HT1080 (cell line): ENCODE results near the gene CHST11. TPM values are rescaled to one million over a fixed set of nuclear protein-coding genes. Genes with fewer than 3 reads are reported as not detected.

Experiments used
- DNase-seq: peaks from one replicate; pipeline ENCODE4 v3.0.0-alpha.2; 2015; ENCODE audit warnings: low read depth
- total RNA-seq: library from RNA; depleted of rRNA; stranded (reverse); fragments of >200 nt; shearing (Covaris generic); gene quantifications from 2 replicates; pipeline ENCODE4 v1.2.3, GENCODE V29; 2014

The CHST11 gene
- total RNA-seq, 1 experiment from 2014 or later = 54.3 TPM

DNA sequence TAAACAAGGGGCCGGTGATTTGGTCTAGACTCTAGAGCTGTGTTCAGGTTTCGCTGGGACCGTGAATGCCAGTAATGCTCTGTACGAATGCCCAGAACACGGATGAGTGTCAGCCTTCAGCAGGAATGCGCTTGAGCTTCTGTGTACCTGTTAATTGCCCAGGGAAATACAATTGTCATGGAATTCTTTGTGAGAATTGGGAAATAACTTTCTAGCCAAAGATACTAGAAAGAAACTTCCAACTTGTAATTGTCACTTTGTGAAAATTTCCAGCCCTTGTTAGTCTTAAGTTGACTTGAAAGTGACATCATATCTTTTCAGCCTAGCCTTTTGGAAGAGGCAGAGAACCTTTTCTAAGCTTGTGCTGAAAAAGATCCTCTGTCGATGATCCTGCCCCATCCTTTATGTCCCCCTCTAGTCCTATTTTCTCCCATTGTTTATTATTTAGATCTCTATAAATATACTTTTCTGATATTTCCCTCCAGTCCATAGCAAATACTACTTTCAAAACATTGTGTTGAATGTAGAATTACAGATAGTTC is 2.7 kb downstream of the CHST11 start:
- no peak for DNase-seq

DNA sequence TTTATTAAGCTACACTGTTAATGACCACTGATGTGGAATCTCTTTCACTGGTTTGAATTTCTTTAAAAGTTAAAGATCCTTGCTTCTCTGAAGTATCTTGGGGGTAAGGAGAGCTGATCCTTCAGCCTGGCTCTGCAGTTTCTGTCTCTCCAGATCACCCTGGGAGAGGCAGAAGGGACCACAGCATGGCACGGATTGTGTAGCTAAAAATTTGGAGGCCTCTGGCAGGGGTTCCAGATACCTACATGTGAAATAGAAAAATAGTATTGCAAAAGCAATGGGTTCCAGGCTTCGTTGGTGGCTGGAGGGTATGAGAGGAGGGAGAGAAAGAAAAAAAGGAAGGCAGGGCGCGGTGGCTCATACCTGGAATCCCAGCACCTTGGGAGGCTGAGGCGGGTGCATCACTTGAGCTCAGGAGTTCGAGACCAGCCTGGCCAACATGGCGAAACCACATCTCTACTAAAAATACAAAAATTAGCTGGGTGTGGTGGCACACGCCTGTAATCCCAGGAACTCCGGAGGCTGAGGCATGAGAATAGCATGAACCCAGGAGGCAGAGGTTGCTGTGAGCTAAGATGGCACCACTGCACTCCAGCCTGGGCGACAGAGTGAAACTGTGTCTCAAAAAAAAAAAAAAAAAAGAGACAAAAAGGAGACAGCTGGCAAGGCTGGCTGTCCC is 3.4 kb downstream of the CHST11 start:
- no peak for DNase-seq

DNA sequence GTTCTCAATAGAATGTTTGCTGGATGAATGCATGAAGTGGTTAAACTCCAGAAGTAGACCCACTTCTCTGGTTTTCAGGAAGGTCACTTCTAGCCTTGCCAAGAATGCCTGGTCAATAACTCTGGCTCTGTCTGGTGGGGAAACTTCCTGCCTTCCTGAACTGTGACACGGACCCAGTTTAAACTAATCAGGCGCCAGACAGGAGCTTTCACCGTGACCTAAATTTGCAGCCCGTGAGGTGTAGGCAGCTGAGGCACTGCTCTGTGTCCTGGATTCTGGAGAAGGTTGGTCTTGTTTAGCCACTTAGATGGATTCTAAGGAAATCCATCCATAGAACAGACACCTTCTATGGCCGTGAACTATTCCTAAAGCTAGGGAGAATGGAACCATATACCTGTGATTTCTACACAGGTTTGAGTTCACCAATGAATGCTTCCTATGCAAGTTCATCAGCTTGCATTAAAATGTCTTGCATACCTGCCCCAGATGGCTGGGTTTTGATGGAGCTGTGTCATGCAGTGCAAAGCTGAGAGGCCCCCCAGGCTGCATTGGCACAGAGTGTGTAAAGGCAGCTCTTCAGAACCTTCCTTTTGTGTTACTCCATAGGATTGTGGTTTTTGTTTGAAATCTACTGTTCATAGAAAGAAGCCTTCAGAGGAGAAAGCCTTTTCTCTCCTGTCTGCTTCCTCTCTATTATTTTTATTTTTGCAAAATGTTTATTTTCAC is 4.4 kb downstream of the CHST11 start:
- DNase-seq = no peak

DNA sequence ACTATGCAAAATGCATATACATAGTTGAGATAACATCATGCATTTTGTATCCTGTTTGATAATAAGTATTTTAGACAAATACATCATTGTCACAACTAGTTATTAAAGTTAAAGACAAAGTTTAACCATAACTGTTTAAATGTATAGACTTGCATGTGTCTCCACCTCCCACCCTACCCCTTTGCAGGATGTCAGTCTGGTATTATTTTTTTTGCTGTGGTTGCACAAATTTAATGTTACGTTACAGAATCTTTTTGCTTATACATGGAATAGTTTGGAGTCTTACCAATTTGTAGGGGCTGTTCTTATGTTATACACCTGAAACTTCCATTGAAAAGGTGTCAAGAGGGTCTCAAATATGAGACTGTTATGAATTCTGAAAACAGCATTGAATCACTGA is 5.6 kb downstream of the CHST11 start:
- DNase-seq = no peak

DNA sequence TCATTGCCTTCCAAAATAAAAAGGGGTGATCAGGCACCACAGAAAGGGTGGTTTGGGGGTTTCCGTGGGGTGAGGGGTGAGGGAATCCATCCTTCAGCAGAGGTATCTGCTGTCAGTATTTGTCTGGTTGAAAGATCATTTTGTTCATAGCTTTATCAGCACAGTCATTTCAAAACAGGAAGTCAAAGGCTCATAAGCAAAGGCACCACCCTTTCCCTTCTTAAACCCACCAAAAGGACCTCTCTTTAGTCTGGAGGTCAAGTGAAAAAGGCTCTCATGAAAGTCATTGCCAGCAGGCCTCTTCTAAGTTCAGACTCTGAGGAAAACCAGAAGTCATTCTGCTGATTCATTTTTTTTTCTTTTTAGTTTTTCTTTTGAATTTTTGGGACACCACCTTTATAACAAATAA is 6.2 kb downstream of the CHST11 start:
- DNase-seq = peak; percentile 30

DNA sequence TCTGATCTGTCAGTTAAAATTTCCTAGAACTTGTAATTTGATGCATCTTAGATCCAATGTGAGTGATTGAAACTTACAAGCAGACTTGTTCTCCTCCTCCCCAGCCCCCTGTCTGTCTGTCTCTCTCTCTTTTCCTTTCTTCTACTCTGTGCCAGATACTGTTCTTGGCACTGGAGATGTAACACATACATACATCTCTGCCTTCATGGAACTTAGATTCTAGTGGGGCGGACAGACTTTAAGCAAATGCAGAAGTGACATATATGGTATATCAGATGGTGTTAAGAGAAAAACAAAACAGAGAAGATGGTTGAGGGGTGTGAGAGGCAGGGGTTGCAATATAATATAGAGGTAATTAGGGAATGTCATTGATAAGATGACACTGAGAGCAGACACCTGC is 6.6 kb downstream of the CHST11 start:
- no peak for DNase-seq

DNA sequence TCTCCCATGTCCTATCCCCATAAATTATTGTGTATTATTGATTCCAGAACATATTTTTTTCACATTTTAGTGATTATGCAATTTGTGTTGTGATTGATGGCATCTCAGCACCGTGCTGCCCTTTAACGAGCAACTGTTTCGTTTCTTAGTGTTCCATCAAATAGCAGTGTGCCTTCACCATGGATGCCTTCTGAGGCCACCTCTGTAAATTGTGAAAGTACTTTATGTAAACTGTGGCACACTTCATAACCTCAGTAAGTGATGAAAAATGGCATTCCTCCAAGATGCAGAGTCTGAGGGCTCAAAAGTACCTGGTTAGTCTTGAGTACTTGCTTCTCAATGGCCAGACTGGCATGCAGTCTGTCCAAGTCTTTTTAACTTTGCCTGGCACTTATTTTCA is 8.2 kb downstream of the CHST11 start:
- DNase-seq = no peak

DNA sequence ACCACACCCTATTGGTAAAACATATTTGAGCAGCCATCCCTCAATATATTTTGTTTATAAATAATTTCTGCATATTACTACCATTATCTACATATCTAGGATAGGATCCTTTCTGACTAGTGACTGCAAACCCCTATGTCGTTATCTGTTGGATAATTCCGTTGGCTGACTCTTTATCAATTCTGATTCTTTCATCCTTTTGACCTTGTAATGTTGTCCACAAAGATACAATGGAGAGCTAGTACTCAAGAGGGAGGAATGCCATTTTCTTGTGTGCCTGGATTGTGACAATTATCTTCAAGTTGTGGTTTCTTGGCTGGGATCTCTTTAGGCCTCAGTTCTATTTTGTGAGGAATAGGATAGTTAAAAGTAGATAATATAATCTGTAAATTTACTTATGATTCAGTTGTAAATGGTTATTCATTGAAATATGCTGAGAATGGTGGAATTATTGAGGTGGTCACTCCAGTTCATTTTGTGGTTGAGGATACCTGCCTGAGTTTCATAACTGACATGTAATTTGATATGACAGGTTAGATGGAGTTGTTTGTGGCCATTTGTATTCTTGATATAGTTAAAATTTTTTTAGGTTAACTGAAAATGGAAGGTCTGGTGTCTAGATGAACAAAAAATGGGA is 10.1 kb downstream of the CHST11 start:
- no peak for DNase-seq

DNA sequence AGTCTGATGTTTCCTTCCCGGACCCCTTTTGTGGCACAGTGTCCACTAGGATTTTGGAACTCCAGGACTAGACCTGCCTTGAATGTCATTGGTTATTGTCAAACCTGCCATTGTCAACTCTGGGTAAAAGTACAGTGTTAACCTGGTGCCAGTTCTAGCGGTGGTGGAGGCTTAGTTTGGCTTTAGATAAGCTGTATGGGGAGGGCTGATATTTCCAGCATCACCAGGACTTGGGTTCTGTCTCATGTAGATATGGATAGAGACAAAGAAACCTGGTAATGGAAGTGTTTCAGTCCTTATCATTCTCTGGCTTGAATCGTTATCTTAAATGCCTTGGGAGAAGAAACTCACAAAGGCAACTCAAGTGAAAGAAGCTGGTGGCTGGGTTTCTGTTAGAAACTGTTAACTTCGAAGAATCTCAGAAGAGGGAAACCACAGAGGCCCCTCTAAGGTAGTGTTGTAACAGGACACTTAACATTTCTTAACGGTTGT is 10.6 kb downstream of the CHST11 start:
- DNase-seq = no peak

DNA sequence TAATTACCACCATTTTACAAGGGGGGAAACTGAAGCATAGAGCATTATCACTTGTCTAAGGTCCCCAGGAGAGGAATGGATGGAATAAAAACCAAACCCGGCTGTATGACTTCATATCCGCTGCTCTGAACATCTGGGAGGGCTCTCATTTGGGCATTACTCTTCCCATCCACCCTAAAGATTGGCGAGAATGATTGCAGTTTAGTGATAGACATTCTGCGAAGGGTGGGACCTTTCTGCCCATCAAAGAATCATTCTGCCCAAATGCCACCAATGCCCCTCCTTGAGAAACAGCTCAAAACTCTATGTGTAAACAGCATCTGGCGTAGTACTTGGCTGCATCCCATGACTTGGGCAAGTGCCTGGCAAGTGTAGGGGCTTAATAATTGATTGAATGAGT is 11.6 kb downstream of the CHST11 start:
- no peak for DNase-seq

DNA sequence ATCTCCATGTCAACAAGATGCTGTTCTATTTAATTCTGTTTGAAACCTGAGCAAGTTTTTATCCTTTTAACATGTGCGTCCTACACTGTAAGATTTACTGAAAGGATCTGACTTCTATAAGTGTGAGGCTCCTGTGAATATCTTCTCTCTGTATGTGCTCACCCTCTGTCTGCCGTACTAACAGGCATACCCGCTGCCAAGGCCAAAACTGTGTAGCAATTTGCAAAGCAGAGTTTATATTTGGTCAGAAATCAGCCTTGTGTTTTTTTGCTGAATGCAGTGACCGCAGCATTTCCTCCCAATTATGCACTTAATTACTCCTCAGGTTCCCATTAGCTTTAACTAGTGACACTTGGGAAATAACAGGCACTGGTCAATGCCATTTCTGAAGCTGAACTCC is 12.3 kb downstream of the CHST11 start:
- DNase-seq = no peak

DNA sequence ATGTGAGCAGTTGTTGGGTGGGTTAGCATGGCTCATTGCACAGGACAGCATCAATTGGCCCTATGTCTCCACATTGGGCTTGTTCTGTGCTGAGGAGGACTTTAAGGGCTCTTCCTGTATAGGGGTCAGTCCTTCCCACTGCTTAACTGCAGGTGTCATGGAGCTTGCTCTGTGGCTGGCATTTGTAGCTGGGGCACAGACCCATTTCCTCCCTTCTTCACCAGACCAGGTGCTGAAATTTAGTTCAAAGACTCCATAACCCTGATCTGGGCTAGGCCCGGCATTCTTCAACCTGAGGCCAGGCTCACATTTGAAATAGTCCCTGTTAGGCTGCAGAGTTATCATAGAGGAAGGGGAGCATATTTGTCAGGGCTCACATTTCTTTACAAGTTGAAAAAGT is 12.8 kb downstream of the CHST11 start:
- no peak for DNase-seq

DNA sequence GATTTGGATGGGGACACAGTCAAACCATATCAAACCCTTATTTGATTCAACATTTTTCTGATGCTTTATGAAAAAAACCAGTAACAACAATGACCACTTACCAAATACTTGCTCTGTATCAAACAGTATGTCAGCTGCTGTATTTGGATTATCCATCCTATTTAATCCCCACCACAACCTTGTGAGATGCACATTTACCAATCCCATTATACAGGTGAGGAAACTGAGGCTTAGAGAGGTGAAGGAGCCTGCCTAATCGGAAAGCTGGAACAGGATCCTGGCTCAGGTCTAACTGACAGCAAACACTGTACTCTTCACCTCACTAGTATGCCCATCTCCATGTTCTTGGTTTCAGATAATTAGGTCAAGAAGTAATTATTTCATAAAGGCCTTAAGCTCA is 13.8 kb downstream of the CHST11 start:
- DNase-seq = no peak

DNA sequence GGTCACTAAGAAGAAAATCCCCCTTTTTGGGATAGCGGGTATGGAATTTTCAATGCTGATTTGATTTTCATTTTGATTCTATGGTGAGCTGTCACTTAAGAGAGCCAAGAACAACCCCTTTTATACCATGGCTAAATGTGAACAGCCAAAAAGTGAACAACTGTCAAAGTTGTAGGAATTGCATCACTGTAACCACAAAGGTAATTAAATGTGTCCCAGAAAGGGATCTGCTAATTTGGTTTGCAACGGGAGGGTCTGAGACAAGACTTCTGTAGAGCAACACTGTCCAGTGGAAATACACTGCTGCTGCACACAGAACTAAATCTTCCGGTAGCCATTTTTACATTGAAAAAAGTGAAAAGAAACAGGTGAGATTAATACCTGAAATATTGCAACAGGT is 14.6 kb downstream of the CHST11 start:
- DNase-seq = no peak

DNA sequence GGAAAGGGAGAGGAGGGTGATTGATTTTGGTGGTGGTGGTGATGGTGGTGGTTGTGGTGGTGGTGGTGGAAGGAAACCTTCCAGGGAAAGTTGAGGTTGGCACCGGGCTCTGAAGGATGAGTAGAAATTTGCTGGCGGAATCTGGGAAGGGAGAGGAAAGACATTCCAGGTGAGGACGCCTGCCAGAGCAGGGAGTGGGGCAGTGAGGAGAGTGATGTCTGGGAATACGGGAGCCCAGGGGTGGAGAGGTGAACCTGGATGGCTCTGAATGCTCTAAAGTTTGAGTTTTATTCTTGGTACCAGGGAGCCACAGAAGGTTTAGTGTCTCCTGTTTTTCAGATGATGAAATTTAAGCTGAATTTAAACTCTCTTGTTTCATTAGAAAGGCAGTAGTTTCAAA is 16.0 kb downstream of the CHST11 start:
- no peak for DNase-seq

DNA sequence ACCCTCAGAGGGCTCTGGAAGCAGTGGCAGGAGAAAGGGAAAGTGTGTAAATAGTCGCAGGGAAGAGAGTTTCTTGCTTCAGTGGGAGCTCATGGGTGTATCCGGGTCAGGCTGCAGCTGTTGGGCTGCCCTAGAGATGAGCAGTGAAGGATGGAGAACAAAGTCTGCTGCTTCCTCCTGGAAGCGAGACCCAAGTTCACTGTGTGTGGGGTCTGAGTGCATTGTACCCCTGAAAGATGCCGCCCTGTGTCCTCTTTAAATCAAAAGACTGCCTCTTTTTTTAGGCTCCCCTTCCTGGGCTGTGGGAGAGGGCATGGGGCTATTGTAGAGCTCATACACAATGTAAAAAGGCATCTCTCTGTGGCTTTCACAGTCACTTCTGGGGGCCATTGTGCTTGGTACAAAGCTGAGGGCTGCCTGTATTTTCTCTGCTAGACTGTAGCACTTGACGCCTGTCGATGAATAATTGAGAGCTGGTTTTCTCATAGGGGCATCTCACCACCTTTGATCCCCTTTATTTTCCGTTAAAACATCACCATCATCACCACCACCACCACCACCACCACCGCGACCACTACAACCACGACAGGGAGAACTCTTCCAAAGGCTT is 16.7 kb downstream of the CHST11 start:
- no peak for DNase-seq

DNA sequence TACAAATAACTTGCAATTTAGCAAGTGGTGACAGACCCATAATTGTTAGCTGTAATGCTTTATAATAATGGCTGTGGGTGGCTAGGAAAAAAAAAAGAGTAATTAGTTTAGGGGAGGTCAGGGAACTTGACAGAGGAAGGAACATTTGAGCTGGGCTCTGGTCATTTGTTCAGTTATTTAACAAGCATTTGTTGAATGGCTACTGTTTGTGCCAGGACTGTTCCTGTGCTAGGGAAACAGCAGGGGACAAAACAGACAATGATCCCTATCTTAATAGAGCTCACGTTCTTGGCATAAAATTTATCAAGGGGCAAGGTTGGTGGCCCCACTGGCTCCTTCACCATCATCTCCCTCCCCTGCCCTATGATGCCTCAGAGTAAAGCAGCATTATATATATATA is 18.5 kb downstream of the CHST11 start:
- no peak for DNase-seq

DNA sequence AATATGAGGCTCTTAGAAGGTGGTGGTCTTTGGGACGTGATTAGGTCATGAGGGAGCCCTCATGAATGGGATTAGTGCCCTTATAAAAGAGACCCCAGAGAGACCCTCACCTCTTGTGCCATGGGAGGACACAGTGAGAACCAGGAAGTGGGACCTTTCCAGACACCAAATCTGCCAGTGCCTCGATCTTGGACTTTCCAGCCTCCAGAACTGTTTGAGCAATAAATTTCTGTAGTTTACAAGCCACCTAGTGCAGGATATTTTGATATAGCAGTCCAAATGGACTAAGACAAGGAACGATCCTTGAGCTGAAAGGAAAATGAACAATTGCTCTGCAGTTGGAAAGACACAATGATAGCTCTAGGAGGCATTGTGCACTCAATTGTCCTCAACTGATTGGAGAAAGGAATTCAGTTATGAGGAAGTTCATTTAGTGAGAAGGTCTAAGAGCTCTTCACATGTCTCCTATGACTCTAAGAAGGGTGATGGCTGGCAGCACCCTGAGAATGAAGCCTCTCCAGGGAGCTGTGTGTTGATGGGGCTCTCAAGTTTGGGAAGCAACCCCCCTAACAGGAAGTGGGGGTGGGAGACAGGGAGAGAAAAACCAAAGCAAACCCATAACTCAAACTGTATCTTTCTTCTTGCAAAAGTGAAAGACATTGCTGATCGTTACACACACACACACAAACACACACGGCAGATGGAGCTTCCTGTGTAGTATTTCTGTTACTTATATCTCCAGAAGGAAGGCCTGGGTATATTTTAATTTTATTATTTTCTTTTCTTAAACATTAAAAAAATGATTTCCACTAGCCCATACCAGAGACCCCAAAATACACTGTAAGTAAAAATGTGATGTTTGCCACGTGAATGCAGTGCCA is 21.0 kb downstream of the CHST11 start:
- no peak for DNase-seq

DNA sequence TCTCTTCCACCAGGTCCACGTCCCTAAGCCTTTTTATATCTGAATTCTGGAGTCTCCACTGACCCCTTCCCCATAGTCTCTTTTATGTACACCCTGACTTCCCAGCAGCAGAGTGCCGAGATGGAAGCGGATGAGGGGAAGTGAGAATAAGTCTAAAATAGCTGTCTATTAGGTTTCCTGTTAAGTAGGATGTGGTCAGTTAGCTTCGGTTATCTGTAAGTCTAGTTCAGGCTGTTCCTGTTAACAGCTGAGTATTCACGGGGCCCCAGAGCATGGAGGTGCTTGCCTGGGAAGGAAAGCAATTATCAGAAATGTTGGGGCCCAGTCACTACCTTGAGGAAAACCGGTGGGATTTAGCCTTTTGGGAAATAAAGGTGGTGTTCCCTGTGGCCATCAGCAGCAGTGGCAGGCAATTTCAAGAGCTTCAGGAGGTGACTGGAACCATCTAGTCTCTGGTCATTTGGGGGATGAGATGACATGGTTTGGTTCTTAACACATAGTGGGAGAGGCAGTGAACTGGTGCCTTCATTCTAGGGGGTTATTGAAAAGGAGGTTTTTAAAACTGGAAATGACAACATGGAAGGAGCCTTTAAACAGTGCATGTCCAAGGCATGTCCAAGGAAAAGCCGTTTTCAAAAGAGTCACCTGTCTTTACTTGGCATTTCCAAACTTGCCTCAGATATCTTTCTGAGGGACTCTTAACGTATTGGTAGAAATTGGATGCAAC is 21.8 kb downstream of the CHST11 start:
- DNase-seq = peak; percentile 38

DNA sequence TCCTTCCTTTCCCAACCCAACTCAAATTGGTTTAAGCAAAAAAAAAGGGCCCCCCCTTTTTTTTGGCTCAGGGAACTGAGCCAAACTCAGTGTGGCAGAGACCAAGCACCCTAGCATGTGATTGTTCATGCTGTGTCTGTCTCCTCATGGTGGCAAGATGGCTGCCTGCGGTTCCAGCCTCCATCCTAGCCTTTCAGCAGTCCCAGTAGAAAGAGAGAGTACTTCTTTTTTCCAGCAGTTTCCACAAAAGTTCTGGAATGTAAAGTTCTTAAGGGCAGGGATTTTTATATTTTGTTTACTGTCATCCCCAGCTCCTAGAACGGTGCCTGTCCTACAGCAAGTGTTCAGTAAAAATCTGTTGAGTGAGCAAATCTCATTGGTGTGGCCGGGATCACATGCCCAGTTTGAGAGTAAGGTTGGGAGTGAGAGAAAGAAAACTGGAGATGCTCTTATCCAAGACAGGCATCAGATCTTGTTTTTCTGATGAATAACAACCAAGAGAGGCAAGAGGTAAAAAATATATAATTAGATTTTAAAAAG is 22.4 kb downstream of the CHST11 start:
- no peak for DNase-seq
